ENCODE results near the gene ABCC5. TPM values are rescaled to one million over a fixed set of nuclear protein-coding genes. Genes with fewer than 3 reads are reported as not detected.

The ABCC5 gene
- 39.0 and 39.9 TPM in 2 replicates for total RNA-seq
- long read RNA-seq, full-length matches to known transcripts = 68 of 114 reads
- long read RNA-seq, partial matches to known transcripts = 34 of 114 reads
- long read RNA-seq, other reads (novel, unspliced or antisense) = 12 of 114 reads

DNA sequence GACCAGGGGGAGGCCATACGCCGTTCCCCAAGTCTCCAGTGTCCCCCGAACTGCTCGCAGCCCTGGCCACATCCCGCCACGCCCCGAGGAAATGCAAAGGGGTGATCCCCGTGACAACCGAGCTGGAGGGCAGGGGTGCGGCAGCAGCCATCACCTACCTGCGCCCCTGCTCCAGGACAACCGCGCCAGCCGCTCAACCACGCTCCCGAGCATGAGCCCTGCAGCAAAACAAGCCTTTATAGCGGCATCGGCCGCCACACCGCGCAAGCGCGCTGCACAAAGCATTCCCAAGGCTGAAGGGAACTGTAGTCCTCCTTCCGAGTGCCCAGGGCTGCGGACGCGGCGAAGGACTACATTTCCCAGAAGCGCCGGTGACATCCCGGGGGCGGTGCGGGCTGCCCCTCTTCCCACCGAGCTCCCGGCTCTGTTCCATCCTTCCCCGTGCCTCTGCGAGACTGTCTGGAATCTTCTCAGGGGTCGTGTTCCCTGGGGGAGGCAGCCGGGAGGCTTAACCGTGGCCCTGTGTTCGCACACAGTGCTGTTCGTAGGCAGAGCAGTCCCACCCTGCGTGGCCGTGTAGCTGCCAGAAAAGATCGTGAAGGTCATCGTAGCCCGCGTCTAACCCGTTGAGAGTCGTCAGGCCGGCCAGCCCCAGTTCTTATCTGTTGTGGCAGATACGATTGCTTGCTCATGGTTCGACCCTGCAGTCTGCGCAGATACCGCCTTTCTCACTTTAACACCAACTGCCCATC is at the start of gene ABCC5:
TSS of gene ABCC5 (minus strand) at position 213 of the 752 bp plus-strand sequence. CDS start 3,492 bp downstream, outside the sequence.
- peak within 1 kb of the TSS; percentile 99 for H3K4me3 Mint-ChIP-seq (ENCODE audit: unreplicated experiment)
- H3K27me3 Mint-ChIP-seq (ENCODE audit: unreplicated experiment) = peaks cover 10% of the 10 kb centered on the region
- peaks cover 5% of the 10 kb centered on the region for H3K36me3 Mint-ChIP-seq (ENCODE audit: unreplicated experiment)
- peak; percentile 96 for DNase-seq (ENCODE audit: extremely low spot score, unreplicated experiment)
- TF ChIP-seq, protein P1, sequence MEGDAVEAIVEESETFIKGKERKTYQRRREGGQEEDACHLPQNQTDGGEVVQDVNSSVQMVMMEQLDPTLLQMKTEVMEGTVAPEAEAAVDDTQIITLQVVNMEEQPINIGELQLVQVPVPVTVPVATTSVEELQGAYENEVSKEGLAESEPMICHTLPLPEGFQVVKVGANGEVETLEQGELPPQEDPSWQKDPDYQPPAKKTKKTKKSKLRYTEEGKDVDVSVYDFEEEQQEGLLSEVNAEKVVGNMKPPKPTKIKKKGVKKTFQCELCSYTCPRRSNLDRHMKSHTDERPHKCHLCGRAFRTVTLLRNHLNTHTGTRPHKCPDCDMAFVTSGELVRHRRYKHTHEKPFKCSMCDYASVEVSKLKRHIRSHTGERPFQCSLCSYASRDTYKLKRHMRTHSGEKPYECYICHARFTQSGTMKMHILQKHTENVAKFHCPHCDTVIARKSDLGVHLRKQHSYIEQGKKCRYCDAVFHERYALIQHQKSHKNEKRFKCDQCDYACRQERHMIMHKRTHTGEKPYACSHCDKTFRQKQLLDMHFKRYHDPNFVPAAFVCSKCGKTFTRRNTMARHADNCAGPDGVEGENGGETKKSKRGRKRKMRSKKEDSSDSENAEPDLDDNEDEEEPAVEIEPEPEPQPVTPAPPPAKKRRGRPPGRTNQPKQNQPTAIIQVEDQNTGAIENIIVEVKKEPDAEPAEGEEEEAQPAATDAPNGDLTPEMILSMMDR (IDR thresholded peaks at IDR 0.05) = peak; percentile 35
- H3K9me3 Mint-ChIP-seq (ENCODE audit: unreplicated experiment) = no peaks in the 10 kb centered on the region
- peaks cover 29% of the 10 kb centered on the region for H3K4me1 Mint-ChIP-seq (ENCODE audit: unreplicated experiment)
- H3K27ac Mint-ChIP-seq (ENCODE audit: unreplicated experiment) = peak within 1 kb of the TSS; percentile 89

DNA sequence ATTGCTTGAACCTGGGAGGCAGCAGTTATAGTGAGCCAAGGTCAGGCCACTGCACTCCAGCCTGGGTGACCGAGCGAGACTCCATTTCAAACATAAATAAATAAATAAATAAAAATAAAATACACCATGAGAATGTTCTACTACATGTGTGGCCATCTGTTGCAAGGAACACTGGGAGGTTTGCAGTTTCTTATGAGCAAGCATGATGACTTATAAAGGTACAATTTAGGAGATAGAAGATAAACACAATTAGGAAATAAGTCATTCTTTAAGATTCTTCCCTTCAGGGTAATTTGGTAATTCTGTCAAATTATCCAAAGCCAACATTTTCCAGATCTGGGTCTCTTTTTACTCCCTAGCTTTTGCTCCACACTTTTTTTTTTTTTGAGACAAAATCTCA is 48.5 kb upstream of the ABCC5 start:
- TF ChIP-seq, protein P1 (IDR thresholded peaks at IDR 0.05) = no peak
- H3K4me1 Mint-ChIP-seq (ENCODE audit: unreplicated experiment) = no peaks in the 10 kb centered on the region
- no peaks in the 10 kb centered on the region for H3K9me3 Mint-ChIP-seq (ENCODE audit: unreplicated experiment)
- no peak overlapping the region for H3K4me3 Mint-ChIP-seq (ENCODE audit: unreplicated experiment)
- H3K27ac Mint-ChIP-seq (ENCODE audit: unreplicated experiment) = no peak overlapping the region
- H3K36me3 Mint-ChIP-seq (ENCODE audit: unreplicated experiment) = no peaks in the 10 kb centered on the region
- peaks cover 12% of the 10 kb centered on the region for H3K27me3 Mint-ChIP-seq (ENCODE audit: unreplicated experiment)
- DNase-seq (ENCODE audit: extremely low spot score, unreplicated experiment) = no peak

DNA sequence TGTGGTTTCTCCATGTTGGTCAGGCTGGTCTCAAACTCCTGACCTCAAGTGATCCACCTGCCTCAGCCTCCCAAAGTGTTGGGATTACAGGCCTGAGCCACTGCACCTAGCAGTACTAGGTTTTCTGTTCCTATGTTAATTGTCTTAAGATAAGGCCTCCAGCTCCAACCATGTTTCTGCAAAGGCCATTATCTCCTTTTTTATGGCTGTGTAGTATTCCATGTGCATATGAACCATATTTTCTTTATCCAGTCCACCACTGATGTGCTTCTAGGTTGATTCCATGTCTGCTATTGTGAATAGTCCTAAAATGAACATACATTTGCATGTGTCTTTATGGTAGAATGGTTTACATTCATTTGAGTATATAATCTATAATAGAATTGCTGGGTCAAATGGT is 45.0 kb upstream of the ABCC5 start:
- no peaks in the 10 kb centered on the region for H3K36me3 Mint-ChIP-seq (ENCODE audit: unreplicated experiment)
- no peak overlapping the region for H3K27ac Mint-ChIP-seq (ENCODE audit: unreplicated experiment)
- no peak overlapping the region for H3K4me3 Mint-ChIP-seq (ENCODE audit: unreplicated experiment)
- TF ChIP-seq, protein P1 (IDR thresholded peaks at IDR 0.05) = no peak
- no peak for DNase-seq (ENCODE audit: extremely low spot score, unreplicated experiment)
- H3K9me3 Mint-ChIP-seq (ENCODE audit: unreplicated experiment) = no peaks in the 10 kb centered on the region
- H3K27me3 Mint-ChIP-seq (ENCODE audit: unreplicated experiment) = peaks cover 16% of the 10 kb centered on the region
- H3K4me1 Mint-ChIP-seq (ENCODE audit: unreplicated experiment) = no peaks in the 10 kb centered on the region

DNA sequence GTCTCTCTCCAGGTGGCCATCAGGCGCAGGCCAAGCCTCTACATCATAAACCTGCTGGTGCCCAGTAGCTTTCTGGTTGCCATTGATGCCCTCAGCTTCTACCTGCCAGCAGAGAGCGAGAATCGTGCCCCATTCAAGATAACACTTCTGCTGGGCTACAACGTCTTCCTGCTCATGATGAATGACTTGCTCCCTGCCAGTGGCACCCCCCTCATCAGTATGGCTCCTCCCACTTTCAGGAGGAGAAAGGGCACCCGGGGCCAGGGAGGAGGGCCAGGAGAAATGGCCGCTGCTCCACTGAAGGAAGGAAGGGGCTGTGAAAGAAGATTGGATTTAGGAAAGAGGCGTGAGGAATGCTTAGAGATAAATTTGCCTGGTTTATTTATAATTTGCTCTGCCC is 41.7 kb upstream of the ABCC5 start:
- TF ChIP-seq, protein P1 (IDR thresholded peaks at IDR 0.05) = no peak
- no peak overlapping the region for H3K27ac Mint-ChIP-seq (ENCODE audit: unreplicated experiment)
- H3K27me3 Mint-ChIP-seq (ENCODE audit: unreplicated experiment) = peaks cover 24% of the 10 kb centered on the region
- H3K4me1 Mint-ChIP-seq (ENCODE audit: unreplicated experiment) = no peaks in the 10 kb centered on the region
- no peaks in the 10 kb centered on the region for H3K36me3 Mint-ChIP-seq (ENCODE audit: unreplicated experiment)
- H3K4me3 Mint-ChIP-seq (ENCODE audit: unreplicated experiment) = no peak overlapping the region
- no peak for DNase-seq (ENCODE audit: extremely low spot score, unreplicated experiment)
- H3K9me3 Mint-ChIP-seq (ENCODE audit: unreplicated experiment) = no peaks in the 10 kb centered on the region

DNA sequence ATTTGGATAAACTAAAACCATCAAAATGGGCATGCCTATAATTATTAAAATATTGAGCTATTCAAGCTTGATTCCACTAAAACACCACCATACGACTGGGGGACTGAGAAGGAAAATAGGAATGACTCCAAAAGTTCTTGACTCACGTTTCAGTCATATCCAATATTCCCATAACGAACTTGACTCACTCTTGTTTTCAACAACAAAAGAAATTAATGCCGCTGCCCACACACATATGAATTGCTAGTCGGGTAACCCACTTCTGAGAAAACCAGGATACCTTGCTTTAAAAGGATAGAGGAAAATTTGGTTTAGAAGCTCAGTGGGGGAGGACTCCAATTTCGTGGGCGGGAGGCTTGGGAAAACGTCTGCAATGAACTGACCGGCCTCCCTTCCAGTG is 40.3 kb upstream of the ABCC5 start:
- peaks cover 26% of the 10 kb centered on the region for H3K27me3 Mint-ChIP-seq (ENCODE audit: unreplicated experiment)
- no peaks in the 10 kb centered on the region for H3K36me3 Mint-ChIP-seq (ENCODE audit: unreplicated experiment)
- no peaks in the 10 kb centered on the region for H3K4me1 Mint-ChIP-seq (ENCODE audit: unreplicated experiment)
- DNase-seq (ENCODE audit: extremely low spot score, unreplicated experiment) = no peak
- H3K27ac Mint-ChIP-seq (ENCODE audit: unreplicated experiment) = no peak overlapping the region
- TF ChIP-seq, protein P1 (IDR thresholded peaks at IDR 0.05) = no peak
- H3K4me3 Mint-ChIP-seq (ENCODE audit: unreplicated experiment) = no peak overlapping the region
- H3K9me3 Mint-ChIP-seq (ENCODE audit: unreplicated experiment) = no peaks in the 10 kb centered on the region
